HepG2 (cell line): ENCODE measurements around the gene MTFP1. TPM values are rescaled to one million over a fixed set of nuclear protein-coding genes. Genes with fewer than 3 reads are reported as not detected.

ENCODE experiments used
- ARID4A ChIP-seq: sonication (generic); formaldehyde crosslinking; IDR thresholded peaks from 2 replicates; pipeline ENCODE4 v1.5.0; 2020; ENCODE audit warnings: mild to moderate bottlenecking, missing genetic modification reagents, borderline replicate concordance
- ARNTL ChIP-seq: sonication (generic); formaldehyde crosslinking; IDR thresholded peaks from 2 replicates; pipeline ENCODE4 v1.4.0; 2020; ENCODE audit warnings: mild to moderate bottlenecking, missing genetic modification reagents
- IKZF1 ChIP-seq: fragments of 450-650 bp; IDR thresholded peaks from 2 replicates; pipeline ENCODE4 v1.7.1; 2016
- KLF12 ChIP-seq: sonication (generic); formaldehyde crosslinking; IDR thresholded peaks from 2 replicates; pipeline ENCODE4 v1.4.0; 2020; ENCODE audit warnings: missing genetic modification reagents, borderline replicate concordance
- MAFK ChIP-seq, 2 experiments: IDR thresholded peaks in 1 of 2; conservative IDR thresholded peaks in 1 of 2; 2 replicates each; pipeline ENCODE4 v1.6.1; 2011; ENCODE audit warnings: improper control_type of control experiment in 2 of 2, low read length in 2 of 2
- PHF20 ChIP-seq: sonication (generic); formaldehyde crosslinking; IDR thresholded peaks from 2 replicates; pipeline ENCODE4 v1.5.0; 2020; ENCODE audit warnings: mild to moderate bottlenecking, missing genetic modification reagents
- ZBTB38 ChIP-seq: sonication (generic); formaldehyde crosslinking; IDR thresholded peaks from 2 replicates; pipeline ENCODE4 v1.5.1; 2020; ENCODE audit warnings: mild to moderate bottlenecking, missing genetic modification reagents
- ZFX ChIP-seq: sonication (generic); formaldehyde crosslinking; IDR thresholded peaks from 2 replicates; pipeline ENCODE4 v1.4.0; 2020; ENCODE audit warnings: mild to moderate bottlenecking, low read depth, missing genetic modification reagents, moderate library complexity
- ZMYM3 ChIP-seq: sonication (generic); formaldehyde crosslinking; IDR thresholded peaks from 2 replicates; pipeline ENCODE4 v1.5.1; 2020; ENCODE audit warnings: mild to moderate bottlenecking, missing genetic modification reagents
- ZNF33B ChIP-seq: sonication (generic); formaldehyde crosslinking; IDR thresholded peaks from 2 replicates; pipeline ENCODE4 v1.5.1; 2020; ENCODE audit warnings: mild to moderate bottlenecking, missing genetic modification reagents
- ZNF570 ChIP-seq: sonication (generic); formaldehyde crosslinking; IDR thresholded peaks from 2 replicates; pipeline ENCODE4 v1.4.0; 2020; ENCODE audit warnings: mild to moderate bottlenecking, missing genetic modification reagents, borderline replicate concordance
- ZNF609 ChIP-seq: sonication (generic); formaldehyde crosslinking; IDR thresholded peaks from 2 replicates; pipeline ENCODE4 v1.4.0; 2020; ENCODE audit warnings: mild to moderate bottlenecking, missing genetic modification reagents, borderline replicate concordance
- ZNF768 ChIP-seq: sonication (generic); formaldehyde crosslinking; IDR thresholded peaks from 2 replicates; pipeline ENCODE4 v1.4.0; 2020; ENCODE audit warnings: missing genetic modification reagents
- ZSCAN22 ChIP-seq: sonication (generic); formaldehyde crosslinking; IDR thresholded peaks from 2 replicates; pipeline ENCODE4 v1.4.0; 2020; ENCODE audit warnings: mild to moderate bottlenecking, missing genetic modification reagents
- polyA plus RNA-seq, 8 experiments: library from polyadenylated mRNA; depleted of rRNA in 3 of 8; stranded (reverse) in 7 of 8; unstranded in 1 of 8; fragments of >200 nt; fragmentation: Illumina TruSeq in 4 of 8; extraction: Trizol in 4 of 8; gene quantifications; 2 replicates each; pipeline versions ENCODE4 v1.2.1 to v1.2.3, GENCODE V29; 2011 to 2016; ENCODE audit warnings: low read depth in 4 of 8, missing spikeins in 1 of 8, mixed read lengths in 1 of 8; ENCODE audit not compliant: insufficient read depth in 1 of 8
- total RNA-seq, 5 experiments: library from RNA; depleted of rRNA; stranded (reverse); fragments of >200 nt; fragmentation: Illumina TruSeq; extraction: Trizol; gene quantifications; 2 replicates each; pipeline ENCODE4 v1.2.3, GENCODE V29; 2016; ENCODE audit warnings: low read depth in 1 of 5
- TF ChIP-seq, protein P1 (sequence below): sonication (generic); formaldehyde crosslinking; IDR thresholded peaks from 2 replicates; pipeline ENCODE4 v1.5.0; 2020; ENCODE audit warnings: missing genetic modification reagents
- TF ChIP-seq, protein P2 (sequence below): sonication (generic); formaldehyde crosslinking; conservative IDR thresholded peaks from 2 replicates; pipeline ENCODE4 v1.4.0; 2020; ENCODE audit warnings: mild to moderate bottlenecking, missing genetic modification reagents, moderate library complexity

Gene MTFP1
- total and polyA plus RNA-seq, 2 of the 13 experiments (the other 11 are each of a cell fraction or from before 2014, with no cell fraction given), result 29.5 to 45.6 TPM

- TF ChIP-seq ZNF609 (CRISPR knock-in tag), result no peak
- peak; percentile 82 for TF ChIP-seq ZNF768 (CRISPR knock-in tag)
- no peak for TF ChIP-seq IKZF1
- TF ChIP-seq MAFK (conservative IDR thresholded peaks at IDR 0.05 in 1 of 2, IDR thresholded peaks at IDR 0.05 in 1 of 2; ENCODE audit: low read length in 2 of 2), result no peak
- TF ChIP-seq PHF20 (CRISPR knock-in tag), result no peak
- no peak for TF ChIP-seq ZNF33B (CRISPR knock-in tag)
- TF ChIP-seq, protein P1, sequence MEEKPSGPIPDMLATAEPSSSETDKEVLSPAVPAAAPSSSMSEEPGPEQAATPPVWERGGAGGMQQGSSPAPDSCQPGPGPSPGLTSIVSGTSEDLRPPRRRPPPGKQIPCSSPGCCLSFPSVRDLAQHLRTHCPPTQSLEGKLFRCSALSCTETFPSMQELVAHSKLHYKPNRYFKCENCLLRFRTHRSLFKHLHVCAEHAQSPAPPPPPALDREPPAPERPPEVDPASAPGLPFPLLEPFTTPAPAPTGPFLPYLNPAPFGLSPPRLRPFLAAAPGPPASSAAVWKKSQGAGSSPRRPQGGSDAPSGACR (CRISPR knock-in tag), result no peak
- TF ChIP-seq ZSCAN22 (CRISPR knock-in tag), result no peak
- TF ChIP-seq ARNTL, result no peak
- TF ChIP-seq KLF12 (CRISPR knock-in tag), result no peak
- peak; percentile 28; the same call in 1 of the 2 replicates for TF ChIP-seq ZBTB38
- TF ChIP-seq, protein P2, sequence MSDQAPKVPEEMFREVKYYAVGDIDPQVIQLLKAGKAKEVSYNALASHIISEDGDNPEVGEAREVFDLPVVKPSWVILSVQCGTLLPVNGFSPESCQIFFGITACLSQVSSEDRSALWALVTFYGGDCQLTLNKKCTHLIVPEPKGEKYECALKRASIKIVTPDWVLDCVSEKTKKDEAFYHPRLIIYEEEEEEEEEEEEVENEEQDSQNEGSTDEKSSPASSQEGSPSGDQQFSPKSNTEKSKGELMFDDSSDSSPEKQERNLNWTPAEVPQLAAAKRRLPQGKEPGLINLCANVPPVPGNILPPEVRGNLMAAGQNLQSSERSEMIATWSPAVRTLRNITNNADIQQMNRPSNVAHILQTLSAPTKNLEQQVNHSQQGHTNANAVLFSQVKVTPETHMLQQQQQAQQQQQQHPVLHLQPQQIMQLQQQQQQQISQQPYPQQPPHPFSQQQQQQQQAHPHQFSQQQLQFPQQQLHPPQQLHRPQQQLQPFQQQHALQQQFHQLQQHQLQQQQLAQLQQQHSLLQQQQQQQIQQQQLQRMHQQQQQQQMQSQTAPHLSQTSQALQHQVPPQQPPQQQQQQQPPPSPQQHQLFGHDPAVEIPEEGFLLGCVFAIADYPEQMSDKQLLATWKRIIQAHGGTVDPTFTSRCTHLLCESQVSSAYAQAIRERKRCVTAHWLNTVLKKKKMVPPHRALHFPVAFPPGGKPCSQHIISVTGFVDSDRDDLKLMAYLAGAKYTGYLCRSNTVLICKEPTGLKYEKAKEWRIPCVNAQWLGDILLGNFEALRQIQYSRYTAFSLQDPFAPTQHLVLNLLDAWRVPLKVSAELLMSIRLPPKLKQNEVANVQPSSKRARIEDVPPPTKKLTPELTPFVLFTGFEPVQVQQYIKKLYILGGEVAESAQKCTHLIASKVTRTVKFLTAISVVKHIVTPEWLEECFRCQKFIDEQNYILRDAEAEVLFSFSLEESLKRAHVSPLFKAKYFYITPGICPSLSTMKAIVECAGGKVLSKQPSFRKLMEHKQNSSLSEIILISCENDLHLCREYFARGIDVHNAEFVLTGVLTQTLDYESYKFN (CRISPR knock-in tag), result no peak
- no peak for TF ChIP-seq ZNF570 (CRISPR knock-in tag)
- no peak for TF ChIP-seq ARID4A (CRISPR knock-in tag)
- TF ChIP-seq ZMYM3 (CRISPR knock-in tag), result 0 out of 2 replicates have a peak, but pooled peaks have one; percentile 2
- TF ChIP-seq ZFX (CRISPR knock-in tag), result no peak
Observed at GRCh38 chr22:30424534-30425326, 838 bp upstream of the MTFP1 start (continued).
